DMS79 (cell line): Measurements from ENCODE around the gene ZNF621.

Source experiments
- DNase-seq: peaks from one replicate; lab custom pipeline; 2025; lab: John Stamatoyannopoulos, UW

The ZNF621 gene

DNA sequence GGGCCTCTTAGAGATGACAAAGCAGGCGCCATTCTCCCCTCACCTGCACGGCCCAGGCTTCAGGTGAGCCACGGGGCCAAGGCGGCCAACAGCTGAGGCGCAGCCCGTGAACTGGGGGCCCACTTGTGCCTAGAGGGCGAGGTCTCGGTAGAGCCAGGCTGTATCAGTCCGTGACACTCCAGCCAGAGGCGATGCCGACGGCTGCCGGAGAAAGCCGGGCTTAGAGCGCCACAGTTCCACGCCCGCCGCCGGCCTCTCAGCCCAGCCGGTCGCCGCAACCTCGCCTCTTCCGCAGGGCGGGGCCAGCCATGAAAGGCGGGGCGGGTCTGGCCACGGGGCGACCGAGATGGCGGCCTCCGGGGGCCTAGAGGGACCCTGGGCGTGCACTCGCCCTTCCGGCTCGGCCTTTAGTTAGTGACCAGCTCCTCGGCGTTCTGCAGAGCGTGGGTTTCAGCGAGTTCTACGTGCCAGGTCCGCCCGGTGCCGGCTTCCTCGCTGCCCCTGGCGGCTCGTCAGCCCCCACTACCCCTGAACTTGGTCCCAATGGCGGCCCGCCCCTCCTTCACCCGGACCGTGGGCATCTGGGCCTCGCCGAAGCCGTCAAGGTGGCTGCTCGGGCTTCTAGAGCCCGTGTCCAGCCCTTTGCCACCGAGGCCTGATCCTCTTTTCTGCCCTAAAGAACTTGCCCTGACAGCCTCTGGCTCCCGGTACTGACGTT, at the start of gene ZNF621:
Gene ZNF621, plus strand, starts transcription at position 393 of the 718 bp plus-strand sequence. CDS start 881 bp downstream, outside the sequence.
- DNase-seq = peak; percentile 41

GRCh38 chr3:40476478-40477470, 48.0 kb upstream of the ZNF621 start, which contains the start of gene ZNF619:
TSS of gene ZNF619 (plus strand) at chr3:40477122. CDS start at chr3:40477980, 858 bp downstream.
- peak; percentile 20 for DNase-seq

GRCh38 chr3:40477666-40478065, 47.1 kb upstream of the ZNF621 start:
- DNase-seq = no peak

DNA sequence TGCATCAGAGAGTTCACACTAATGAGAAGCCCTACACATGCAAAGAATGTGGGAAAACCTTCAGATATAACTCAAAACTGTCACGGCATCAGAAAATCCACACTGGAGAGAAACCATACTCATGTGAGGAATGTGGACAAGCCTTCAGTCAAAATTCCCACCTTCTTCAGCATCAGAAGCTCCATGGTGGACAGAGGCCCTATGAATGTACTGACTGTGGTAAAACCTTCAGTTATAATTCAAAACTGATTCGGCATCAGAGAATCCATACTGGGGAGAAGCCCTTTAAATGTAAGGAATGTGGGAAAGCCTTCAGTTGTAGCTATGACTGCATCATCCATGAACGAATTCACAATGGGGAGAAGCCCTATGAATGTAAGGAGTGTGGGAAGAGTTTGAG, 37.6 kb upstream of the ZNF621 start:
- no peak for DNase-seq

DNA sequence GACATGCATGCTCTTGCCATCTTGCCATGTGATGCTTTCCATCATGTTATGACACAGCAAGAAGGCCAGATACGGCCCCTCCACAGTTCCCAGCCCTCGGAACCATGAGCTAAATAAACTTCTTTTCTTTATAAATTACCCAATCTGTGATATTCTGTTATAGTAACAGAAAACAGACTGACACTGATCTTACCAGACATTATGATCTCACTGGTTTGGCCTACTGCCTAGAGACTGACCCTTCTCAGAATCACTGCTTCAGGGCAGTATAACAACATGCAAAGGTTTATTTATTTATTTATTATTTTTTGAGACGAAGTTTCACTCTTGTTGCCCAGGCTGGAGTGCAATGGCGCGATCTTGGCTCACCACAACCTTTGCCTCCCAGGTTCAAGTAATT, 33.8 kb upstream of the ZNF621 start:
- no peak for DNase-seq

GRCh38 chr3:40494698-40495097, 30.1 kb upstream of the ZNF621 start:
- DNase-seq = no peak

DNA sequence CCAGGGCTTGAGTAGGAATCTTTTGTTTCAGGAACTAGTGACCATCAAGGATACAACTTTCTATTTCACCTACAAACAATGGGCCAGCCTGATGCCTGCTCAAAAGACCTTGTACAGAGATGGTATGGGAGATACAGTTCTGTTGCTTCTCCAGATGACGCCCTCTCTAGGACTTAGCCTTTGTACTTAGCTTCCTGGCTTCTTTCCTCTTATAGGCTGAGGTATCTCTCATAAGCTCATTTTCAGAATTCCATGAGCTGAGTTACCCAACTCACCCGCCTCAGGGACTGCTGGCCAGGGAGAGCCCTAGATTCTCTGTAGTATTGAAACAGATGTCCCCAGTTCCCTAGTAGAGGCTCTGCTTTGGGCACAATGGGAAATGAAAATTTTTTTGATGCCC, 27.5 kb upstream of the ZNF621 start:
- DNase-seq = no peak

DNA sequence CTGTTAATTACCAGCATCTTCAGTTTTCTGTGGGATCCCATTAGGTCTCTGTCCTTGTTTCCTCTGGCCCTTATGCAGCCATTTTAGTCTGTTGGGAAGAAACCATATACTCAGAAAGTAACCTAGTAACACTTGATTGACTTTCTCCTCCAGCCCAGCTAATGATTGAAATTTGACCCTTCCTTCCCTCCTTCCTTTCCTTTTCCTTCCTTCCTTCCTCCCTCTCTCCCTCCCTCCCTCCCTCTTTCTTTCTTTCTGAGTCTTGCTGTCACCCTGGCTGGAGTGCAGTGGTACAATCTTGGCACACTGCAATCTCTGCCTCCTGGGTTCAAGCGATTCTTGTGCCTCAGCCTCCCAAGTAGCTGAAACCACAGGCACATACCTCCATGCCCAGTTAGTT, 24.8 kb upstream of the ZNF621 start:
- DNase-seq = no peak

GRCh38 chr3:40502034-40502433, 22.7 kb upstream of the ZNF621 start:
- DNase-seq = no peak

DNA sequence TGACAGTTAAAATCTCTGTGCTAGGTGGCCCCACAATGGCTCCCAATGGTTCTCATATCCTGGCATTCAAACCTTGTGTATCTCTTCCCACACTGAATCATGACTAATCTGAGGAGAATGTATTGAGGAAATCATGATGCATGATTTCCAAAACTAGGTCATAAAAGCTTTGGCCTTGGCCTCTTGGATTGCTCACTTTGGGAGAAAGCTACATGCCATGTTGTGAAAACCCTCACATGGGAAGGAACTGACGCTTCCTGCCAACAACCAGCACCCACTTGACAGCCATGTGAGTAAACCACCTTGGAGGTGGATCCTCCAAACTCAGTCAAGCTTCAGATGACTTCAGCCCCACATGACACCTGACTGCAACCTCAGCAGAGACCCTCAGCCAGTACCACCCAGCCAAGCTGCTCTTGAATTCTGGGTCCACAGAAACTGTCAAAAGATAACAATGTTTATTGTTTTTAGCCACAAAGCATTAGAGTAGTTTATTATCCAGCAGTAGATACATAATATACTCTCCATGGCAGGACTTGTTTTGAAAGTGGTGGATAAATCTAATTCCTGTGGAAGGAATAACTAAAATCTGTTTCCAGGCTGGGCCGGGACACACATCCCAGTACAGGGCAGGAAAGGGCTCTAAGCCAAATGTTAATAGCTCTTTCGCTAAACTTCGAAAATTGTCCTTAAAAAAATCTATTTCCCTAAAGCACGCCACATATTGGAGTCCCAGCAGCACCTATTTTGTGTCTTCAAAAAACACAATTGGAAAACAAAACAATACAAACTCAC, 19.9 kb upstream of the ZNF621 start:
- DNase-seq = peak; percentile 4

DNA sequence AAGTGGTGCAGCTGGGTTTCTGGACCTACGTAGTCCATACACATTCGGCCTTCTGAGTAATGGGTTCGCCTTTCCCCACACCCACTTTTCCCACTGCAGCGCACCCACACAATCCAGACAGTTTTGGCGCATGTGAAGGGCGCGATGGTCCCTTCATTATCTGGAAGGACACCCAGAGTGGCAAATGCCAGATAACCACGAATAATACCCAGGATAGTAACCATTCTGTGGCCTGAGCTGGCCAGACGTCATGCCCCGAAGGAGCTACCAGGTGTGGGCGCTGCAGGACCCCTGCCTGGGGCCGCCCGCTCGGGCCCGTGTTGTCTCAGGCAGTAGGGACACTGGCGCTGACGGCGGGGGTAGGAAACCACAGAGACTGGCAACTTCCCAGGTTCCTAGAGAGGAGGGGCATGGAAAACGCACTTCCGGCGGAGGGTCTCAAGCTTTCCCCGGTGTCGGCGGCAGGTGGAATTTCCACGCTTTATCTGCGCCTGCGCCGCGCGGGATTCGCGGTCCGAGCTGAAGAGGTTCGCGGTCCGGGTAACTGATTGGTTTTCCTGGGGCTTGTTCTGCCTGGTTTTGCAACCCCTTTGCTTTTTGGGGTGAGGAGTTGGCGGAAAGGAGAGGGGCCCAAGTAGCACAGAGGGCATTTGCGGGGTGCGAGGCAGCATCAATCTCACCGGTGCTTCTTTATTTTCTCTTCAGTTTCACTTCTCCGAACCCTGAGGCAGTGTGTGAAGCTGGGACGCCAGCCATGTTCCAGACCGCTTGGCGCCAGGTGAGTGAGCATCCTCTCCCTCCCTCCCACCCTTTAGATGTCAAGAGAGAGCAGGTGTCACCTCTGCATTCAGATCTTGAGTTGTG, 18.9 kb upstream of the ZNF621 start, which contains the start of gene ZNF620:
Gene ZNF620, plus strand, starts transcription at position 441 of the 864 bp plus-strand sequence. Its CDS starts 314 bp downstream, at position 755.
- DNase-seq = peak; percentile 50

GRCh38 chr3:40511031-40511718, 13.6 kb upstream of the ZNF621 start:
- no peak for DNase-seq

DNA sequence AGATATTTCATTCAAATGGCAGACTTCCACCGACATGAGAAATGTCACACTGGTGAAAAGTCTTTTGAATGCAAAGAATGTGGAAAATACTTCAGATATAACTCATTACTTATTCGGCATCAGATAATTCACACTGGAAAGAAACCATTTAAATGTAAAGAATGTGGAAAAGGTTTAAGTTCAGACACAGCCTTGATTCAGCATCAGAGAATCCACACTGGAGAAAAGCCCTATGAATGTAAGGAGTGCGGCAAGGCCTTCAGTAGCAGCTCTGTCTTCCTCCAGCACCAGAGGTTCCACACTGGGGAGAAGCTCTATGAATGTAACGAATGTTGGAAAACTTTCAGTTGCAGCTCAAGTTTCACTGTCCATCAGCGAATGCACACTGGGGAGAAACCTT, 8.6 kb upstream of the ZNF621 start:
- no peak for DNase-seq

DNA sequence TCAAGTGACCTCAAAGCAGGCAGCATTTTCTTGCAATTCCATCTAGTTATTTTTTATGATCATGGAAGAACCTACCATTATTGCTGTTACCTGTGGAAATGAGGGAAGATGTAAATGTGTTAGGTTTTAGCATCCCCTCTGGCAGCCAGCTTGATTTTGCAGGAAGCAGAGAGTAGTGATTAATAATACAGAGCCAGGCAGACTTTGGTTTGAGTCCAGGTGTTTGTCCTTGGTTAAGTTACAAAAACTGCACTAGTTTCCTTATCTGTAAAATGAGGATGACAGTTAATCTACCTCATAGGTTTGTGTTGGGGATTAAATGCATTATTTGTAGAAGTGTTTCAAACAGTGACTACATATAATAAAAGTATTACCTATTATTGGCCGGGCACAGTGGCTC, 6.7 kb upstream of the ZNF621 start:
- DNase-seq = no peak

DNA sequence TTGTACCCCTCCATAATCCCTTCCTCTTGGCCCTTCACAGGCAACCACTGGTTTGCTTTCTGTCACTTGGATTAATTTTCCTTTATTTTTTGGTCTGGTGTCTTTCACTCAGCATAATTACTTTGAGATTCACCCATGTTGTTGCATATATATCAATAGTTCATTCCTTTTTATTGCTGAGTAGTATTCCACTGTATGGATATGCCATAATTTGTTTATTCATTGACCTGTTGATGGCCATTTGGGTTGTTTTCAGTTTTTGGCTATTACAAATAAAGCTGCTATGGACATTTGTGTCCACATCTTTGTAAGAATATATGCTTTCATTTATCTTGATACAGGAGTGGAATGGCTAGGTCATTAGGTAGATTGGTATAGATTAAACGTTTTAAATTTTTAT, 5.9 kb upstream of the ZNF621 start:
- DNase-seq = no peak

- DNase-seq = no peak
Observed at GRCh38 chr3:40521254-40521653, 3.5 kb upstream of the ZNF621 start.

DNA sequence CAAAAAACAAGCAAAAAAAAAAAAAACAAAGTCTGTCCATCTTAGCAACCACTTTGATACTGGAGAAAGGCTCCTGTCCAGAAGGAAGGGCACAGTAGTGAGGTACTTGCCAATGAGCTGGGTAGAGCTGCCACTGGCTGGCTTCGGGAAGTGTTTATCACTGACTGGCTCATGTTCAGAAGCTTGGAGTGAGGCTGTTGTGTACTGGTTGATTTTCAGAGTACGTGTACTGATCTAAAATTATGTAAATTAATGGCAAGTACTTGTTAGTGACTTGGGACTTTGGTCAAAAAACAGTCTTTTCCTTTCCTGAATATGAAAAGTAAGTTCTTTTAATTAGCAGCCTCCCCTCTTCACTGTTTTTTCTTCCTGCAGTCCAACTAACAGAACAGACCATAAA, 979 bp upstream of the ZNF621 start:
- DNase-seq = no peak

- no peak for DNase-seq
Observed at GRCh38 chr3:40524222-40524567, 565 bp upstream of the ZNF621 start.

GRCh38 chr3:40528426-40528825, 3.7 kb downstream of the ZNF621 start:
- no peak for DNase-seq

DNA sequence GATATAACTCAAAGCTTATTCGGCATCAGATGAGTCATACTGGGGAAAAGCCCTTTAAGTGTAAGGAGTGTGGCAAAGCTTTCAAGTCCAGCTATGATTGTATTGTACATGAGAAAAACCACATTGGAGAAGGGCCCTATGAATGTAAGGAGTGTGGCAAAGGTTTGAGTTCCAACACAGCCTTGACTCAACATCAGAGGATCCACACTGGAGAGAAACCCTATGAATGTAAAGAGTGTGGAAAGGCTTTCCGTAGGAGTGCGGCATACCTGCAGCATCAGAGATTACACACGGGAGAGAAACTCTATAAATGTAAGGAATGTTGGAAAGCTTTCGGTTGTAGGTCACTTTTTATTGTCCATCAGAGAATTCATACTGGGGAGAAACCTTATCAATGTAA, 7.5 kb downstream of the ZNF621 start:
- DNase-seq = no peak

GRCh38 chr3:40534283-40534682, 9.5 kb downstream of the ZNF621 start:
- no peak for DNase-seq
